Activated naive CD4-positive, alpha-beta T cell treated with anti-CD3 and anti-CD28 coated beads, Interleukin-2, amount 50 U/mL, for 24 hours (primary cell): ENCODE results near the gene SETD6.
"Not testable (repeated sequence)": the region's sequence is repeated elsewhere in the genome, so short reads cannot be mapped to it uniquely, and the experiment has no call there.

Experiments
- H3K27ac Mint-ChIP-seq: one replicate; pipeline ENCODE4 v1.8.0; 2021; ENCODE audit warnings: mild to moderate bottlenecking, mixed read lengths
- H3K27me3 Mint-ChIP-seq: one replicate; pipeline ENCODE4 v1.8.0; 2021; ENCODE audit warnings: mixed read lengths
- H3K36me3 Mint-ChIP-seq: one replicate; pipeline ENCODE4 v1.8.0; 2021; ENCODE audit warnings: mixed read lengths
- H3K4me1 Mint-ChIP-seq: one replicate; pipeline ENCODE4 v1.8.0; 2021; ENCODE audit warnings: mixed read lengths
- H3K4me3 Mint-ChIP-seq: one replicate; pipeline ENCODE4 v1.8.0; 2021; ENCODE audit warnings: mild to moderate bottlenecking, mixed read lengths
- H3K9me3 Mint-ChIP-seq: one replicate; pipeline ENCODE4 v1.8.0; 2021; ENCODE audit warnings: mixed read lengths

The SETD6 gene

DNA sequence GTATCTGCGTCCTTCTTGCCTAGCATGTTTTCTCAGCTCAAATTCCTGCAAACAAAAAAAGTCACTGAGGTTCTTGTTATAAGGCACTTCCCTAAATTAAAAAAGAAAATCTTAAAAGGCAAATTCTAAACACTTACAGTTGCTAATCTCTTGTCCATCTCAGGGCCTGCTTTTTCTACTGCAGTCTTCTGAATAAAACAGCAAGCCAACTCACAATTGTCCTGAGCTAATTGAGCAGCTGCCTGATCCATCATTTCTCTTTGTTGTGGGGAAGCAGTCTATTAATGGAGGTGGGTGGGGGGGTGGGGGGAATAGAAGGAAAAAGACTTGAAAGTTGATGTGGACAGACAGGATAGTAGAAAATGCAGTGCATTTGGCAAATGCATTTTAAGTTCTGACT is 27.0 kb downstream of the SETD6 start:
- Mint-ChIP-seq H3K27me3 (no peaks in the 10 kb centered on the region), H3K36me3 (peaks cover 25% of the 10 kb centered on the region), H3K4me1 (peaks cover 9% of the 10 kb centered on the region), H3K9me3 (no peaks in the 10 kb centered on the region), H3K27ac (no peak overlapping the region), H3K4me3 (no peak overlapping the region)

DNA sequence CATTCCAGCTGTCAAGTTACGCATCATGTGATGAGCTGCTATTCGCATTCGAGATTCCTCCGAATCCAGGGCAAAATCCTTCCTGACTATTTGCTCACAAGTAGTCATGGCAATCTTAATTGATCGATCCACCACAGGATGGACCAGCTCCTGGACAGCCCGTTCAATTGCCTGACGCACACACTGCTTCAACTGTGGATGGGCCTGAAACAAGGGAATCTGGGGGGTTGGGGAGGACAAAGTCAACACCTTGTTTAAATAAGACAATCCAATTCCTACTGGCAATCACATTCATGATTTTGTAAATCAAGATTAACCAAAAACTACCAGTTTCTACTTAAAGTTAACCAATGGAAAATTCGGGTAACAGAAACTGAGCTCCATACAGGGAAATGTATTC is 28.4 kb downstream of the SETD6 start:
- peaks cover 19% of the 10 kb centered on the region for H3K36me3 Mint-ChIP-seq
- no peak overlapping the region for H3K4me3 Mint-ChIP-seq
- H3K27ac Mint-ChIP-seq = no peak overlapping the region
- no peaks in the 10 kb centered on the region for H3K27me3 Mint-ChIP-seq
- H3K4me1 Mint-ChIP-seq = peaks cover 11% of the 10 kb centered on the region
- no peaks in the 10 kb centered on the region for H3K9me3 Mint-ChIP-seq

DNA sequence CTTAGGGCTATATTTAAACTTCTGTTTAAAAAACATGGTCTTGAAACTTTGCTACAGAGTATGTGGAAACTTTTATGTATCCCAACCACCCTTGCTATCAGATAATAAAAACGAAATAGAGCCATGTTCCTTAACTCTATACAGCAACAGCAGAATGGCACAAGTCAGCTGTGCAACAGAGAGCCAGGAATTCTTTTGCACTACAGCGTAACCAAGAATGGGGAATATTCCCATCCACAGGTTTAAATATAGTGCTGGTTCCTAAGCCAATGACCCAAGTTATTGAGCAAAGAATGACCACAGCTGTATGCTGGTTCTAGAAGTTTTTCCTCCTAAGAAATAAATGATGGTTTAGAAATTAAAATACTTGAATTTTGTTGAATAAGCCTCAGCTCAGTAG is 33.1 kb downstream of the SETD6 start:
- Mint-ChIP-seq H3K9me3 (no peaks in the 10 kb centered on the region), H3K36me3 (peaks cover 16% of the 10 kb centered on the region), H3K27me3 (no peaks in the 10 kb centered on the region), H3K4me1 (peaks cover 11% of the 10 kb centered on the region), H3K27ac (no peak overlapping the region), H3K4me3 (no peak overlapping the region)

DNA sequence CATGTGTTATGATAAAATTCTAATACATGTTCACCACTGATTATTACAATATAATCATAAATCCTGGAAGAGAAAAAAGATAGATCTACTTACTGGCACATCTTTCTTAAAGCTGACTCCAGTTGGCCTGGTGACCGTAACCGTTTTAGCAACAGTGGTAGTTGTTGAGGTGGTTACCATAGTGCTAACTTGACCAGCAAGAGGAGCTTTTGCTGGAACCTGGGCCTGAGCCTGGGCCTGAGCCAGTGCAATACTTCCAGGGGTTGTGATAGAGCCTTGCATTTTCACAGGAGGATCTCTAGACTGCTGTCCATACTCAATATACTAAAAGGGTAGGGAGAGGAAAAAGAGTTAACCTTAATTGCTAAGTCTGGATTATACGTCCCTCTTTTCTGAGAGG is 36.2 kb downstream of the SETD6 start:
- Mint-ChIP-seq H3K27ac (no peak overlapping the region), H3K36me3 (peaks cover 17% of the 10 kb centered on the region), H3K9me3 (no peaks in the 10 kb centered on the region), H3K4me1 (peaks cover 8% of the 10 kb centered on the region), H3K27me3 (no peaks in the 10 kb centered on the region), H3K4me3 (no peak overlapping the region)

DNA sequence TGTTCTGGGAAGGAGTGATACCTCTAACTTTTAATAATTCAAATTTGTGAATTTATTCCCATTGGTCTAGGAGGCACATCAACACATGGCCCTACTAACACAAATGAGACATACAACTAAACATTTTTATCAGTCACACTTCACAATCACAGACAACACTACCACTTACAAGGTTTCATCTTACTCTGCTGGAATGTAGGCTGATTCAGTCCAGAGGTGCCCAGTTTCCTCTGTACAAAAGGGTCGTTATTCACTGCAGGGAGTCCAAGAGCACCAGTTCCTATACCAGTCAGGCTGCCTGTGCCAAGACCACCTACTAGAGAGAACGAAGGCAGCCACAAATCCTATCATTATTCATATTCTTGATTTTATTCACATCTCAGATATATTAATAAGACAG is 41.4 kb downstream of the SETD6 start:
- no peak overlapping the region for H3K4me3 Mint-ChIP-seq
- no peaks in the 10 kb centered on the region for H3K27me3 Mint-ChIP-seq
- peaks cover 19% of the 10 kb centered on the region for H3K36me3 Mint-ChIP-seq
- no peaks in the 10 kb centered on the region for H3K4me1 Mint-ChIP-seq
- no peaks in the 10 kb centered on the region for H3K9me3 Mint-ChIP-seq
- peak overlapping the region; percentile 17 for H3K27ac Mint-ChIP-seq

DNA sequence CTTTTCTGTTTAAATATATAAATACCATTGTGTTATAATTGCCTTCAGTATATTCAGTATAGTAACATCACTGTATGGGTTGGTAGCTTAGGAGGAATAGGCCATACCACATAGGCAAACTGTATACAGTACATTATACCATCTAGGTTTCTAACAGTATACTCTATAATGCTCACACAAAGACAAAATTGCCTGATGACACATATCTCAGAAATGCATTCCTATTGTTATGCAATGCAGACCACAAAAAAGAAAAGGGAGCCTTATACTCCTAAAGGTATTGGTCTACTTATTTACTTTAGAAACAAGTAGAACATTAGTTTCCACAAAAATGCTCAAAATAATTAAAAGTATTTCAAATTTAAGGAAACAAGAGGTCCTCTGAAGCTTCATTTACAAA is 47.9 kb downstream of the SETD6 start:
- H3K27ac Mint-ChIP-seq = peak overlapping the region; percentile 35

DNA sequence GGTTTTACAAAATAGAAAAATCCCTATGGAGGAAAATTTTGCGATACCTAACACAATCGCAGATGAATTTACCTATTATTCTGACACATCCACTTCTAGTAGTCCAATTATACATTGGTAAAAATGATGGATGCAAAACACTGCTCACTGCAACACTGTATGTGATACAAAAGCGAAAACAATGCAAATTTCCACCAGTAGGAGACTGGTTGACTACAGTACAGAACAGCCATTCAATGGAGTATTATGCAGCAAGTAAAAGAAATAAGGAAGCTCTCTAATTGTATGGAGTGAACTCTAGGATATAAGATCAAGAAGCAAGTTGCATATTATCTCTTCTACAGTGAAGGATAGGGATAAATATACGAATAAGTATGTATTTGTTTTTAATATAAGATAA is 48.5 kb downstream of the SETD6 start:
- H3K4me3 Mint-ChIP-seq = no peak overlapping the region
- H3K27ac Mint-ChIP-seq = peak overlapping the region; percentile 35
- H3K9me3 Mint-ChIP-seq = no peaks in the 10 kb centered on the region
- H3K27me3 Mint-ChIP-seq = no peaks in the 10 kb centered on the region
- H3K36me3 Mint-ChIP-seq = peaks cover 15% of the 10 kb centered on the region
- H3K4me1 Mint-ChIP-seq = no peaks in the 10 kb centered on the region

More for the DNA sequence above, 47.9 kb downstream of the SETD6 start:
- Mint-ChIP-seq H3K9me3 (no peaks in the 10 kb centered on the region), H3K27me3 (no peaks in the 10 kb centered on the region), H3K4me1 (no peaks in the 10 kb centered on the region), H3K4me3 (no peak overlapping the region), H3K36me3 (peaks cover 15% of the 10 kb centered on the region)

DNA sequence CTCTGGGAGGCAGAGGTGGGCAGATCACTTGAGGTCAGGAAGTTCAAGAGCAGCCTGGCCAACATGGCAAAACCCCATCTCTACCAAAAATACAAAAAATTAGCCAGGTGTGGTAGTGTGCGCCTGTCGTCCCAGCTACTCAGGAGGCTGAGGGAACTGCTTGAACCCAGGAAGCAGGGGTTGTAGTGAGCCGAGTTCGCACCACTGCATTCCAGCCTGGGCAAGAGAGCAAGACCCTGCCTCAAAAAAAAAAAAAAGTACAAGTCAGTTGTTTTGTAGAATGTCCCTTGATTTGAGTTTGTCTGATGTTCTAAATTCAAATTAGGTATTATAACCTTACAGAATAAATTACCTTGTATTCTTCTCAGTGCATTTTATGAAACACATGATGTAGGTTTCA is 50.4 kb downstream of the SETD6 start:
- peaks cover 21% of the 10 kb centered on the region for H3K36me3 Mint-ChIP-seq
- not testable (repeated sequence) for H3K4me1 Mint-ChIP-seq

More for the DNA sequence above, 50.4 kb downstream of the SETD6 start:
- not testable (repeated sequence) for H3K4me3 Mint-ChIP-seq, H3K27me3 Mint-ChIP-seq, H3K27ac Mint-ChIP-seq, H3K9me3 Mint-ChIP-seq
